Vagina (tissue), 2 donors: ENCODE measurements around the gene RASA2. TPM values are rescaled to one million over a fixed set of nuclear protein-coding genes. Genes with fewer than 3 reads are reported as not detected.
"Not testable (repeated sequence)": the region's sequence is repeated elsewhere in the genome, so short reads cannot be mapped to it uniquely, and the experiment has no call there.

Experiments
- DNase-seq, 2 donors: peaks; one replicate each; pipeline ENCODE4 v3.0.0-alpha.2; 2017; ENCODE audit errors: extremely low spot score in 2 of 2
- H3K27ac ChIP-seq: fragments of 200-600 bp; sonication (generic); one replicate; pipeline ENCODE4 v1.5.1; 2019
- H3K27me3 ChIP-seq: fragments of 200-600 bp; sonication (generic); one replicate; pipeline ENCODE4 v1.5.1; 2019
- H3K36me3 ChIP-seq, 2 donors: fragments of 200-600 bp; sonication (generic); one replicate each; pipeline ENCODE4 v1.5.1; 2017 to 2019
- H3K4me1 ChIP-seq: fragments of 200-600 bp; sonication (generic); one replicate; pipeline ENCODE4 v1.5.1; 2019
- H3K4me3 ChIP-seq, 2 donors: fragments of 200-600 bp; sonication (generic); 1 replicate in 1 of 2; 2 replicates in 1 of 2; pipeline ENCODE4 v1.5.1; 2016 to 2019
- H3K9me3 ChIP-seq: fragments of 200-600 bp; sonication (generic); one replicate; pipeline ENCODE4 v1.5.1; 2019
- POLR2A ChIP-seq, 2 donors: fragments of 450-650 bp; IDR thresholded peaks; one replicate each; pipeline ENCODE4 v1.6.1; 2017; ENCODE audit warnings: antibody characterized with exemption in 2 of 2, mild to moderate bottlenecking in 2 of 2, moderate library complexity in 2 of 2
- POLR2AphosphoS5 ChIP-seq, 2 donors: sonication (generic); formaldehyde crosslinking; IDR thresholded peaks; one replicate each; pipeline ENCODE4 v1.9.0; 2017; ENCODE audit warnings: antibody characterized with exemption in 2 of 2, mild to moderate bottlenecking in 2 of 2, low read depth in 1 of 2; ENCODE audit not compliant: insufficient read depth in 1 of 2
- intact Hi-C: fragments of 100-400 bp; cut with DNase I; formaldehyde crosslinking; loops from one replicate; pipeline ENCODE4 v1.15.1; 2023
- total RNA-seq: library from RNA; depleted of rRNA; stranded (reverse); fragments of >200 nt; gene quantifications from one replicate; pipeline ENCODE4 v1.2.3, GENCODE V29; 2016
- TF ChIP-seq, protein P1 (sequence below), 3 experiments: fragments of 450-650 bp in 2 of 3; fragments of 200-600 bp in 1 of 3; sonication (generic) in 1 of 3; IDR thresholded peaks; one replicate each; pipeline ENCODE4 v1.5.1; 2017 to 2019; ENCODE audit warnings: antibody characterized with exemption in 3 of 3, mild to moderate bottlenecking in 2 of 3, moderate library complexity in 2 of 3

Gene RASA2
- total RNA-seq, 1 donor from 2014 or later = 18.4 TPM

DNA sequence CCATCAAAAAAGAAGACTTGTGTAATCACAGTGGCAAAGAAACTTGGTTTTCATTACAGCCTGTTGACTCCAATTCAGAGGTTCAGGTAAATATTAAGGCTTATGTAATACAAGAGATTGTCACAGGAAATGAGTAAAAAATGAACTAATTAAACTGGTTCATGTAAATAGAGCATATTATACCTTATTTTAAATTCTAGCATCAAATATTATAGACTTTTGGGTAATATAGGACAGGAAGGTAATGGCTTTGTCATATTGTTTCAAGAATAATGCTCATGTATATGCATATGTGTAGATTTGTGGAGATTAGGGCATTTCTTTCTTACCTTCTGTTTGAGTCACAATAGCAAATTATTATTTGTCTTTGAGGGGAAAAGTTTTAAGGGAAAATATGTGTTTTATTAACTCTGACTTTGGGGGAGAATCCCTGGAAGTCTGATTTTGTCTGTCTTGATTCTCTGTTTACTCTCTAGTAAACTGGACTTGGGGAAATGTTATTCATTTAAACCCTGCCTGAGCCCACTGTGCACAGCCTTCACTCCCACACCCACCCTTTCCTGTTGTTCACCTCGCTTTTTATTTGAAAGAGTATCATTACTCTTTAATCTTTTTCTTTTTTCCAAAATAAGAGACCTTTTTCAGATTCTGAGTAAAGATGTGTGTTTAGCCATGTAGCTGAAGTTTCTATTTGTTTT is 43.0 kb downstream of the RASA2 start:
- peak overlapping the region; percentile 58 for H3K27ac ChIP-seq
- TF ChIP-seq POLR2A (IDR thresholded peaks at IDR 0.05) = no peak
- TF ChIP-seq POLR2AphosphoS5 (IDR thresholded peaks at IDR 0.05; ENCODE audit: insufficient read depth in 1 of 2, low read depth in 1 of 2) = no peak
- TF ChIP-seq, protein P1, sequence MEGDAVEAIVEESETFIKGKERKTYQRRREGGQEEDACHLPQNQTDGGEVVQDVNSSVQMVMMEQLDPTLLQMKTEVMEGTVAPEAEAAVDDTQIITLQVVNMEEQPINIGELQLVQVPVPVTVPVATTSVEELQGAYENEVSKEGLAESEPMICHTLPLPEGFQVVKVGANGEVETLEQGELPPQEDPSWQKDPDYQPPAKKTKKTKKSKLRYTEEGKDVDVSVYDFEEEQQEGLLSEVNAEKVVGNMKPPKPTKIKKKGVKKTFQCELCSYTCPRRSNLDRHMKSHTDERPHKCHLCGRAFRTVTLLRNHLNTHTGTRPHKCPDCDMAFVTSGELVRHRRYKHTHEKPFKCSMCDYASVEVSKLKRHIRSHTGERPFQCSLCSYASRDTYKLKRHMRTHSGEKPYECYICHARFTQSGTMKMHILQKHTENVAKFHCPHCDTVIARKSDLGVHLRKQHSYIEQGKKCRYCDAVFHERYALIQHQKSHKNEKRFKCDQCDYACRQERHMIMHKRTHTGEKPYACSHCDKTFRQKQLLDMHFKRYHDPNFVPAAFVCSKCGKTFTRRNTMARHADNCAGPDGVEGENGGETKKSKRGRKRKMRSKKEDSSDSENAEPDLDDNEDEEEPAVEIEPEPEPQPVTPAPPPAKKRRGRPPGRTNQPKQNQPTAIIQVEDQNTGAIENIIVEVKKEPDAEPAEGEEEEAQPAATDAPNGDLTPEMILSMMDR (IDR thresholded peaks at IDR 0.05) = no peak
- intact Hi-C loops = no loop called here

DNA sequence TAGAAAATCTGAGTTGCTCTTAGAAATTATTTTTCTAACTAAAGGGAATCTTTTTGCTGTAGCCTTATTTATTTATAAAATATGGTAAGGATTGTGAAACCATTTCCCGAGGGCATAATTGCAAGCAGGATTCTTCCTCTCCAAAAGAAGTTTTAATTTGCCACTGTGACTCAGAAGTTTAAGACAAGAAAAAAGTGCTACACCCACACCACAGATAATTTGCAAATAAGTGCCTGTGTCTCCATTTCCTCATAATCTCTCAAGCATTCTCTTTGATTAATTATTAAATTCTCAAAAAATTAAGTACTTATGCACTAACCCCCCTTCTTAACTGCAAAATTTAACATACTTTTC is 43.6 kb downstream of the RASA2 start:
- Histone ChIP-seq H3K4me1 (peaks cover 30% of the 10 kb centered on the region), H3K27me3 (no peaks in the 10 kb centered on the region), H3K9me3 (no peaks in the 10 kb centered on the region), H3K4me3 (no peak overlapping the region), H3K27ac (peak overlapping the region; percentile 58), H3K36me3 (no peaks in the 10 kb centered on the region)
- intact Hi-C loops = no loop called here
- TF ChIP-seq POLR2AphosphoS5 (IDR thresholded peaks at IDR 0.05; ENCODE audit: insufficient read depth in 1 of 2, low read depth in 1 of 2) = peak in 1 of 2 donors; percentile 64
- TF ChIP-seq, protein P1 (IDR thresholded peaks at IDR 0.05) = no peak
- DNase-seq = no peak

More for the DNA sequence above, 43.0 kb downstream of the RASA2 start:
- no peak for DNase-seq
- Histone ChIP-seq H3K36me3 (no peaks in the 10 kb centered on the region), H3K27me3 (no peaks in the 10 kb centered on the region), H3K4me3 (no peak overlapping the region), H3K4me1 (peaks cover 30% of the 10 kb centered on the region), H3K9me3 (no peaks in the 10 kb centered on the region)

DNA sequence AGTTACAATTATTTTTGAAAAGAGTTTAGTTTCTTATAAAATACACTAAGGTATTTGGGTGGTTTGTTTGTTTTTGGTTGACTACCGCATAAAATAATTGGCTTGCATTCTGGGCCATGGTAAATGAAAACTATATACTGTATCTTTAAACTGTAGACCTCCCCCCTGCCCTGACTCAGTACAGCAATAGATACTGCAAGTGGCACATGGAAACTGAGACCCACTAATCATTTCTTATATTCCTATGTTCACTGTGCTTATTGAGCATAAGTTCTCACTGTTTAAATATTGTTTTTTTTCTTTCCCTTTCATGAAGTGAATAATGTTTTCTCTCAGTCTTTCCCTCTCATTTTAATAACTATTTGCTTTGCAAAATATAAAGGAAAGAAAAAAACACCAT is 45.8 kb downstream of the RASA2 start:
- Histone ChIP-seq H3K27ac (no peak overlapping the region), H3K9me3 (no peaks in the 10 kb centered on the region), H3K4me1 (peaks cover 19% of the 10 kb centered on the region), H3K4me3 (no peak overlapping the region), H3K27me3 (no peaks in the 10 kb centered on the region), H3K36me3 (peaks cover 0 to 9% of the 10 kb centered on the region in 2 donors)
- TF ChIP-seq, protein P1 (IDR thresholded peaks at IDR 0.05) = no peak
- TF ChIP-seq POLR2AphosphoS5 (IDR thresholded peaks at IDR 0.05; ENCODE audit: insufficient read depth in 1 of 2, low read depth in 1 of 2) (no peak), POLR2A (IDR thresholded peaks at IDR 0.05) (no peak)
- DNase-seq = no peak
- intact Hi-C loops = no loop called here

DNA sequence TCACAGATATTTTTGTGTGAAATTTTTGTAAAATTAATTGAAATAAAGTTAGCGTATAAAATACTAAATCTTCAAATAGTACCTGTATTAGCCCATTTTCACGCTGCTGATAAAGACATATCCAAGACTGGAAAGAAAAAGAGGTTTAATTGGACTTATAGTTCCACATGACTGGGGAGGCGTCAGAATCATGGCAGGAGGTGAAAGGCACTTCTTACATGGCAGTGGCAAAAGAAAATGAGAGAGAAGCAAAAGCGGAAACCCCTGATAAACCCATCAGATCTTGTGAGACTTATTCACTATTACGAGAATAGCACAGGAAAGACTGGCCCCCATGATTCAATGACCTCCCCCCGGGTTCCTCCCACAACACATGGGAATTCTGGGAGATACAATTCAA is 49.2 kb downstream of the RASA2 start:
- H3K4me3 ChIP-seq, H3K27ac ChIP-seq, H3K27me3 ChIP-seq, DNase-seq, intact Hi-C loops, H3K4me1 ChIP-seq, H3K9me3 ChIP-seq, H3K36me3 ChIP-seq: not testable (repeated sequence)

DNA sequence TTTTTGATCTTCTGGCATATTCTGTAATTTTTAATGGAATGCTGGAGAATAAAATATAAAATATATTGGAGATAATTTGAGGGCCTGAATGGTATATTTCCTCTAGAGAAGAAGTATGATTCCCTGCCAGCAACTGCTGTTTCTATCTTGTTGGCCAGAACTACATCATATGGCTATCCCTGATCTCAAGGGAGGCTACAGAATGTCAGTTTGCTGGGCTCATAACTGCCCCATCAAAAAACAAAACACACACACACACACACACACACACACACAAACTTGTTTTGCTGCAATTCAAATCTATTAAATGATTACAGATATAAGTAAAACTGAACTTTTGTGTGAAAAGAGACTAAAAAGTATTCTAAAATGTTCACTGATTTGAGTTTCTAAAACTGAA is 51.0 kb downstream of the RASA2 start:
- no peaks in the 10 kb centered on the region for H3K4me1 ChIP-seq
- H3K4me3 ChIP-seq = no peak overlapping the region
- intact Hi-C loops = no loop called here
- no peak overlapping the region for H3K27ac ChIP-seq
- peaks cover under 1% of the 10 kb centered on the region for H3K9me3 ChIP-seq
- no peak for DNase-seq
- H3K27me3 ChIP-seq = no peaks in the 10 kb centered on the region
- H3K36me3 ChIP-seq = peaks cover 0 to 14% of the 10 kb centered on the region in 2 donors
- TF ChIP-seq POLR2A (IDR thresholded peaks at IDR 0.05) (no peak), POLR2AphosphoS5 (IDR thresholded peaks at IDR 0.05; ENCODE audit: insufficient read depth in 1 of 2, low read depth in 1 of 2) (no peak)
- TF ChIP-seq, protein P1 (IDR thresholded peaks at IDR 0.05) = no peak
